EL (cell line): ENCODE data around the gene CCDC80.

Source experiments
- DNase-seq: peaks from one replicate; pipeline ENCODE4 v3.0.0-alpha.2; 2016

Gene CCDC80

GRCh38 chr3:112654979-112655378 lies 14.0 kb upstream of the CCDC80 start:
- DNase-seq: no peak

- DNase-seq: no peak
Observed at GRCh38 chr3:112654492-112654891, 13.5 kb upstream of the CCDC80 start.

- peak; percentile 94 for DNase-seq
Observed at GRCh38 chr3:112653881-112654300, 12.9 kb upstream of the CCDC80 start.

GRCh38 chr3:112653209-112653871 lies 12.4 kb upstream of the CCDC80 start:
- DNase-seq: peak; percentile 98

GRCh38 chr3:112651516-112651915 lies 10.6 kb upstream of the CCDC80 start:
- peak; percentile 87 for DNase-seq

GRCh38 chr3:112651071-112651470 lies 10.1 kb upstream of the CCDC80 start:
- DNase-seq: no peak

- DNase-seq: peak; percentile 53
Observed at GRCh38 chr3:112650482-112650881, 9.5 kb upstream of the CCDC80 start.

- peak; percentile 89 for DNase-seq
Observed at GRCh38 chr3:112649478-112649735, 8.5 kb upstream of the CCDC80 start.

GRCh38 chr3:112647122-112647521 lies 6.2 kb upstream of the CCDC80 start:
- DNase-seq: peak; percentile 96

GRCh38 chr3:112646623-112647022 lies 5.7 kb upstream of the CCDC80 start:
- DNase-seq: no peak

- no peak for DNase-seq
Observed at GRCh38 chr3:112644453-112644852, 3.5 kb upstream of the CCDC80 start.

- DNase-seq: no peak
Observed at GRCh38 chr3:112643621-112644240, 2.8 kb upstream of the CCDC80 start.

GRCh38 chr3:112642912-112643506 lies 2.1 kb upstream of the CCDC80 start:
- DNase-seq: peak; percentile 94

GRCh38 chr3:112640276-112640929 lies 540 bp downstream of the CCDC80 start:
- DNase-seq: peak; percentile 89

- no peak for DNase-seq
Observed at GRCh38 chr3:112639455-112640225, 1.3 kb downstream of the CCDC80 start.

GRCh38 chr3:112638327-112639020 lies 2.5 kb downstream of the CCDC80 start:
- no peak for DNase-seq

GRCh38 chr3:112637700-112638099 lies 3.2 kb downstream of the CCDC80 start:
- DNase-seq: no peak

GRCh38 chr3:112635674-112636073 lies 5.3 kb downstream of the CCDC80 start:
- DNase-seq: peak; percentile 91

- no peak for DNase-seq
Observed at GRCh38 chr3:112634786-112635541, 6.0 kb downstream of the CCDC80 start.

- DNase-seq: no peak
Observed at GRCh38 chr3:112633757-112634156, 7.2 kb downstream of the CCDC80 start.

- peak; percentile 40 for DNase-seq
Observed at GRCh38 chr3:112633191-112633590, 7.8 kb downstream of the CCDC80 start.

- DNase-seq: no peak
Observed at GRCh38 chr3:112632596-112632995, 8.3 kb downstream of the CCDC80 start.
